GM10248 (cell line): ENCODE measurements around the gene NKD1.

Experiments used
- CTCF ChIA-PET: fragments of 300-600 bp; sonication (Branson Sonifier 250); formaldehyde crosslinking; extraction: SDS; loops from one replicate; lab custom pipeline; 2021; ENCODE audit warnings: antibody characterized with exemption; lab: Yijun Ruan, JAX
- POLR2A ChIA-PET: fragments of 350-650 bp; sonication (Branson Sonifier 250); formaldehyde crosslinking; extraction: SDS; loops from one replicate; lab custom pipeline; 2020; ENCODE audit warnings: antibody characterized with exemption; lab: Yijun Ruan, JAX
- DNase-seq: peaks from one replicate; pipeline ENCODE4 v3.0.0; 2012; ENCODE audit errors: extremely low spot score
- TF ChIP-seq, protein P1 (sequence below): IDR thresholded peaks from 2 replicates; pipeline ENCODE4 v1.5.1; 2012; ENCODE audit warnings: mild to moderate bottlenecking, low read depth; ENCODE audit errors: extremely low read depth, missing control alignments, control extremely low read depth

Gene NKD1

DNA sequence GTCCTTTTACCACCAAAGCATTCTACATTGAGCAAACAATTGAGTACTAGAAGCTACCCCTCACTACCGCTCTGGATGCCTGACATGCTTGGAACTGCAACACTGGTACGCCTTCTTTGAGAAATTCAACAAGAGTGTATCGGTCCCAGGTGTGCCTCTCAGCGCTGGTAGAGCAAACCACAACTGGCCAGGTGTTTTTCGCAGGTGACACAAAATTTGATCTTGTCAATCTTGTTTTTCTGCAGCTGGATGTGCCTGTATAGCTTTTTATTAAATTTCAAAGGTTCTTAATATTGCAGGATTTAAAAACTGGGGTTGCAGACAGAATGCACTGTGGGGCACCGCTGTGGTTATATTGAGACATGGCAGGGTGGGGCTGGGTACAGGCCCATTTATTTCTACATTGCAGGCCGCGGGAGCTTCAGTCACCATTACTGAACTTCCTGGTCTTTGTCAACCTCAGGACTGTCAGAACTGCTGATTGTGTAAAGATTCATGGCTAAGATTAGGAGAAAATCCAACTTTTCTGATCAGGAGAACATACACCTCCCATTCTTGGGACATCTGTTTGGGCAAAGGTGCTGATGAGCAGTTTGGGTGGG lies 137.4 kb downstream of the NKD1 start:
- DNase-seq = no peak
- POLR2A ChIA-PET = no interaction called here
- TF ChIP-seq, protein P1, sequence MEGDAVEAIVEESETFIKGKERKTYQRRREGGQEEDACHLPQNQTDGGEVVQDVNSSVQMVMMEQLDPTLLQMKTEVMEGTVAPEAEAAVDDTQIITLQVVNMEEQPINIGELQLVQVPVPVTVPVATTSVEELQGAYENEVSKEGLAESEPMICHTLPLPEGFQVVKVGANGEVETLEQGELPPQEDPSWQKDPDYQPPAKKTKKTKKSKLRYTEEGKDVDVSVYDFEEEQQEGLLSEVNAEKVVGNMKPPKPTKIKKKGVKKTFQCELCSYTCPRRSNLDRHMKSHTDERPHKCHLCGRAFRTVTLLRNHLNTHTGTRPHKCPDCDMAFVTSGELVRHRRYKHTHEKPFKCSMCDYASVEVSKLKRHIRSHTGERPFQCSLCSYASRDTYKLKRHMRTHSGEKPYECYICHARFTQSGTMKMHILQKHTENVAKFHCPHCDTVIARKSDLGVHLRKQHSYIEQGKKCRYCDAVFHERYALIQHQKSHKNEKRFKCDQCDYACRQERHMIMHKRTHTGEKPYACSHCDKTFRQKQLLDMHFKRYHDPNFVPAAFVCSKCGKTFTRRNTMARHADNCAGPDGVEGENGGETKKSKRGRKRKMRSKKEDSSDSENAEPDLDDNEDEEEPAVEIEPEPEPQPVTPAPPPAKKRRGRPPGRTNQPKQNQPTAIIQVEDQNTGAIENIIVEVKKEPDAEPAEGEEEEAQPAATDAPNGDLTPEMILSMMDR = no peak
- CTCF ChIA-PET = interaction anchor here (1.0 to 16.8 kb wide), 5 partner anchors 11 to 121 kb away, joined by 3 to 289 read pairs (median 7); no protein-coding TSS in a partner anchor

DNA sequence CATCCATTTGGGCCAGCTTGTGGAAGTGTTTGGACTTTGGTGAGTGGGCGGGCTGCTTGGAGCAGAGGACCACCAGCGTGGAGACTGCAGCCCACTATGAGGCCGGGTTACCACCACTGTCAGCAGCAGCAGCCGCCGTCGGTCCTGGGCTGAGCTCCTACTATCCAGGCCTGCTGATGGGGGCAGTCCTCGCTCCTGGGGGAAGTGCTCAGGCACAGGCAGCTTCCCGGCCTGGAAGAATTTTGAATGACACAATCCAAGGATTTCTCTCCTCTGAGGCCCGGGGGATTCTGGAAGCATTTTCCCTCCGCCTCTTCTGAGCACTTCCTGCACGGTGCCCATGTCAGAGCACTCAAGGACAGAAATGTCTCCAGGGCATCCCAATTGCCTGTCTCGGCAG lies 139.9 kb downstream of the NKD1 start:
- no peak for DNase-seq
- CTCF ChIA-PET = interaction anchor here (1.0 to 16.8 kb wide), 4 partner anchors 8 to 118 kb away, joined by 3 to 289 read pairs (median 14); no protein-coding TSS in a partner anchor
- POLR2A ChIA-PET = interaction anchor here (1.9 kb wide), 1 partner anchor 9 kb away, joined by 6 read pairs; no protein-coding TSS in a partner anchor
- TF ChIP-seq, protein P1 = no peak

DNA sequence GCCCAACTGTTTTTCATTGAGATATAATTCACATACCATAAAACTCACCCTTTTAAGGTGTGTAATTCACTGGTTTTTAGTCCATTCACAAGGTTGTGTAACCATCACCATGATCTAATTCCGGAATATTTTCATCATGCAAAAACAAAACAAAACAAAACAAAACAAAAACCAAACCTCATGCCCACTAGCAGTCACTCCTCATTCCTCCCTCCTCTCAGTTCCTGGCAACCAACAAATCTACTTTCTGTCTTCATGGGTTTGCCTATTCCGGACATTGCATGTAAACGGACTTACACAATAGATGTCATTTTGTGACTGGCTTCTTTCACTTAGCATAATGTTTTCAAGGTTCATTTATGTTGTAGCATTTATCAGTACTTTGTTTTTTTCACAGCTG lies 140.7 kb downstream of the NKD1 start:
- DNase-seq = no peak
- CTCF ChIA-PET = interaction anchor here (3.0 kb wide), 1 partner anchor 22 kb away, joined by 9 read pairs; no protein-coding TSS in a partner anchor
- TF ChIP-seq, protein P1 = no peak
- POLR2A ChIA-PET = no interaction called here

DNA sequence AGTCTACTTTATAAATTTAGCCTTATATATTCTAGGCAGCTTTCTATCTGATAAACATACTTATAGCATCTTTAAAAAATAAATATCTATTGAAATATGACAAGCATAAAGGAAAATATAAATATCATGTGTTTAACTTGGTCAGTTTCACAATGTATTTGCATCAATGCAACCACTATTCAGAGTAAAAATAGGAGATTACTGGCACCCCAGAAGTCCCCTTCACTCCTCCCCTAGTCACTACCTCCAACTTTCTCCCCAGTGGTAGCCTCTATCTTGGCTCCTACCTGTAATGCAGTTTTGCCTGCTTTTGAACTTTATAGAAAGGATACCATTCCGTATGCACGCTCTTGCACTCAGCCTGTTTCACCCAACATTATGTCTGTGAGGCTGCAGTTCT lies 142.0 kb downstream of the NKD1 start:
- POLR2A ChIA-PET = no interaction called here
- TF ChIP-seq, protein P1 = no peak
- DNase-seq = no peak
- CTCF ChIA-PET = interaction anchor here (1.2 to 3.0 kb wide), 3 partner anchors 12 to 56 kb away, joined by 4 to 9 read pairs (median 4); no protein-coding TSS in a partner anchor

DNA sequence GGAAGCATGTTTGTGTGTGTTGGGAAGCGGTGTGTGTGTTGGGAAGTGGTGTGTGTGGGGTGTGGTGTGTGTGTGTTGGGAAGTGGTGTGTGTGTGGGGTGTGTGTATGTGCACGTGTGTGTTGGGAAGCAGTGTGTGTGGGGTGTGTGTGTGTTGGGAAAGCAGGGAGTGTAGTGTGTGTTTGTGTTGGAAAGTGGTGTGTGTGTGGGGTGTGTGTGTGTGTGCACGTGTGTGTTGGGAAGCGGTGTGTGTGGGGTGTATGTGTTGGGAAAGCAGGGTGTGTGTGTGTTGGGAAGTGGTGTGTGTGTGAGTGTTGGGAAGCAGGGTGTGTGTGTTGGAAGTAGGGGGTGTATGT lies 144.4 kb downstream of the NKD1 start:
- DNase-seq = no peak
- ChIA-PET POLR2A (no interaction called here), CTCF (no interaction called here)
- TF ChIP-seq, protein P1 = no peak

DNA sequence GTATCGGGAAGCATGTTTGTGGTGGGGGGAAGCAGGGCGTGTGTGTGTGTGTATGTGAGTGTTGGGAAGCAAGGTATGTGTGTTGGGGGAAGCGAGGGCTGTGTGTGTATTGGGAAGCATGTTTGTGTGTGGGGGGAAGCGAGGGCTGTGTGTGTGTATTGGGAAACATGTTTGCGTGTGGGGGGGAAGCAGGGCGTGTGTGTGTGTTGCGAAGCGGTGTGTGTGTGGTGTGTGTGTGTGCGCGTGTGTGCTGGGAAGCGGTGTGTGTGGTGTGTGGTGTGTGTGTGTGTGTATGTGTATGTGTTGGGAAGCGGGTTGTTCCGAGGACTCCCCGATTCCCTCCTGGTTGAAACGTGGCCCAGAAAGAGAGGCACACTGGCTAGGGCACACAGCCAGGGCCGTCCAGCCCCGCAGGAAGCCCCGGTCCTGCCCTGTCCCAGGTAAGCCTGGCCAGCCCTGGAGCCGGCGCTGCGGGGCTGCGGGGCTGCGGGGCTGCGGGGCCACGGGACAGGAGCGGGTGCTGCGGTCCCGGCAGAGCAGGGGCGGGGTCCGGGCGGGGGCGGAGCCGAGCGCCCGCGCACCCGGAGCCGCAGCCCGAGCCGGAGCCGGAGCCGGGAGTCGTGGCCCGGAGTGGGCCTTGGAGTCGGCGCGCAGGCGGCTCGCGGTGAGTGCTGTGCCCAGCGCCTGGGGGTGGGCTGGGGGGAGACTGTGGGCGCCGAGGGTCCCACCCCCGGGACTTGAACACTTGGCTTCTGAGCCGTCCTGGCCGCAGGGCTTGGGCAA lies 145.0 kb downstream of the NKD1 start, which contains the start of gene NOD2:
NOD2 (plus strand) TSS at position 608 of the 783 bp plus-strand sequence. CDS start 5,890 bp downstream, outside the sequence.
- CTCF ChIA-PET = no interaction called here
- TF ChIP-seq, protein P1 = no peak
- POLR2A ChIA-PET = no interaction called here
- peak; percentile 73 for DNase-seq
